Measurements from ENCODE around the gene CAMTA2. TPM values are rescaled to one million over a fixed set of nuclear protein-coding genes. Genes with fewer than 3 reads are reported as not detected.

CAMTA2 gene
- total RNA-seq, 1 experiment from 2014 or later: 9.2 TPM

- TF ChIP-seq PREB (CRISPR knock-in tag; IDR thresholded peaks at IDR 0.05; ENCODE audit: borderline replicate concordance): no peak
- no peak for TF ChIP-seq GRHL2 (CRISPR knock-in tag; IDR thresholded peaks at IDR 0.05; ENCODE audit: insufficient replicate concordance, severe bottlenecking)
- no peak for TF ChIP-seq IRF2 (CRISPR knock-in tag; IDR thresholded peaks at IDR 0.05; ENCODE audit: borderline replicate concordance, low read depth)
Measured at GRCh38 chr17:4968486-4969046, 18.9 kb downstream of the CAMTA2 start (continued).

GRCh38 chr17:4967539-4968485 lies 19.7 kb downstream of the CAMTA2 start, which contains the start of gene SPAG7:
TSS of gene SPAG7 (minus strand) at chr17:4967817. CDS start at chr17:4967804, 13 bp downstream.
- ATAC-seq: peak; percentile 38
- peaks cover 20% of the 10 kb centered on the region for H3K36me3 Mint-ChIP-seq
- peaks cover 16% of the 10 kb centered on the region for H3K27me3 Mint-ChIP-seq (ENCODE audit: low read depth)
- peak within 1 kb of the TSS; percentile 90 for H3K27ac Mint-ChIP-seq
- CTCF ChIA-PET: interaction anchor here (0.6 to 3.2 kb wide), 23 partner anchors 11 to 270 kb away, joined by 3 to 49 read pairs (median 4); partner anchors contain the start of genes ARRB2, C17orf107, CAMTA2 and CHRNE
- H3K9me3 Mint-ChIP-seq: peaks cover 13% of the 10 kb centered on the region
- POLR2A ChIA-PET: interaction anchor here (0.6 to 4.8 kb wide), 18 partner anchors 10 to 1358 kb away, joined by 3 to 45 read pairs (median 4); partner anchors contain the start of genes C17orf107, CAMTA2, CHRNE and ENO3
- H3K4me1 Mint-ChIP-seq: peaks cover 27% of the 10 kb centered on the region
- H3K4me3 Mint-ChIP-seq: no peak within 1 kb of the TSS
- DNase-seq (ENCODE audit: low spot score): peak; percentile 91
- peak; percentile 65; the same call in 1 of the 2 replicates for TF ChIP-seq ARID4B (CRISPR knock-in tag; IDR thresholded peaks at IDR 0.05; ENCODE audit: borderline replicate concordance)
- no peak for TF ChIP-seq ESRRA (CRISPR knock-in tag; IDR thresholded peaks at IDR 0.05; ENCODE audit: borderline replicate concordance)
- peak; percentile 89 for TF ChIP-seq FOXP4 (CRISPR knock-in tag; IDR thresholded peaks at IDR 0.05)
- no peak; the same call in 1 of the 2 replicates for TF ChIP-seq JUN (CRISPR knock-in tag; IDR thresholded peaks at IDR 0.05)
- TF ChIP-seq ZNF416 (CRISPR knock-in tag; IDR thresholded peaks at IDR 0.05): no peak
- no peak for TF ChIP-seq TEAD4 (CRISPR knock-in tag; IDR thresholded peaks at IDR 0.05)
- TF ChIP-seq JAZF1 (CRISPR knock-in tag; IDR thresholded peaks at IDR 0.05): no peak
- 0 out of 2 replicates have a peak, but pooled peaks have one; percentile 22 for TF ChIP-seq PREB (CRISPR knock-in tag; IDR thresholded peaks at IDR 0.05; ENCODE audit: borderline replicate concordance)
- TF ChIP-seq ZNF232 (CRISPR knock-in tag; IDR thresholded peaks at IDR 0.05): no peak
- TF ChIP-seq E2F4 (CRISPR knock-in tag; IDR thresholded peaks at IDR 0.05; ENCODE audit: borderline replicate concordance, low read depth): no peak
- no peak for TF ChIP-seq GTF2I (CRISPR knock-in tag; conservative IDR thresholded peaks at IDR 0.05)
- TF ChIP-seq CBFB (CRISPR knock-in tag; IDR thresholded peaks at IDR 0.05; ENCODE audit: low read depth): peak; percentile 40; the same call in 1 of the 2 replicates
- TF ChIP-seq MLX (CRISPR knock-in tag; IDR thresholded peaks at IDR 0.05): no peak
- no peak for TF ChIP-seq HMGA2 (CRISPR knock-in tag; IDR thresholded peaks at IDR 0.05)
- no peak for TF ChIP-seq ZNF512 (CRISPR knock-in tag; IDR thresholded peaks at IDR 0.05; ENCODE audit: borderline replicate concordance)
- TF ChIP-seq MXD4 (CRISPR knock-in tag; IDR thresholded peaks at IDR 0.05; ENCODE audit: borderline replicate concordance): no peak
